ENCODE data around the gene CLEC4D. TPM values are rescaled to one million over a fixed set of nuclear protein-coding genes. Genes with fewer than 3 reads are reported as not detected.
"Not testable (repeated sequence)": the region's sequence is repeated elsewhere in the genome, so short reads cannot be mapped to it uniquely, and the experiment has no call there.

CLEC4D gene
- total and polyA plus RNA-seq, 4 donors = 0.08 to 0.67 (median 0.46) TPM

- 52% methylated on average over 4 of the region's 4 CpGs for WGBS
These were observed 27.5 kb downstream of the CLEC4D start, which contains the start of gene CLEC4E for GRCh38 chr12:8540831-8541230. TSS of gene CLEC4E (minus strand) at chr12:8540905. CDS start at chr12:8540797, 108 bp downstream.

GRCh38 chr12:8541562-8541961, 28.3 kb downstream of the CLEC4D start:
- Histone ChIP-seq H3K27ac (ENCODE audit: low read depth in 1 of 2, low read length in 2 of 2) (no peak overlapping the region), H3K4me1 (ENCODE audit: control insufficient read depth in 4 of 4, insufficient read depth in 4 of 4, low read length in 3 of 4) (no peaks in the 10 kb centered on the region), H3K27me3 (ENCODE audit: control insufficient read depth in 4 of 4, insufficient read depth in 4 of 4, low read length in 3 of 4) (peaks cover 0 to 4% (median 0%) of the 10 kb centered on the region in 4 donors), H3K9me3 (ENCODE audit: control insufficient read depth in 4 of 4, low read length in 3 of 4) (no peaks in the 10 kb centered on the region), H3K9ac (ENCODE audit: low read depth in 1 of 2, low read length in 2 of 2) (no peak overlapping the region), H3K4me3 (ENCODE audit: low read depth in 1 of 3, low read length in 3 of 3) (no peak overlapping the region), H3K36me3 (ENCODE audit: control insufficient read depth in 4 of 4, insufficient read depth in 3 of 4, low read depth in 1 of 4, low read length in 3 of 4) (no peaks in the 10 kb centered on the region)
- 79% methylated on average over 10 of the region's 10 CpGs for whole genome bisulfite sequencing
- no peak for TF ChIP-seq CTCF (IDR thresholded peaks at IDR 0.05; ENCODE audit: low read depth, low read length, missing input control)
- no peak for TF ChIP-seq HNF4G (IDR thresholded peaks at IDR 0.05)
- TF ChIP-seq NR2F2 (IDR thresholded peaks at IDR 0.05) = no peak
- TF ChIP-seq YY1 (IDR thresholded peaks at IDR 0.05) = no peak
- no peak for TF ChIP-seq TAF1 (conservative IDR thresholded peaks at IDR 0.05)
- TF ChIP-seq RAD21 (IDR thresholded peaks at IDR 0.05) = no peak
- DNase-seq (ENCODE audit: low spot score) = no peak

More at GRCh38 chr12:8540831-8541230, 27.5 kb downstream of the CLEC4D start, which contains the start of gene CLEC4E:
- not testable (repeated sequence) for DNase-seq (ENCODE audit: low spot score); H3K36me3 ChIP-seq (ENCODE audit: control insufficient read depth in 4 of 4, insufficient read depth in 3 of 4, low read depth in 1 of 4, low read length in 3 of 4); H3K9me3 ChIP-seq (ENCODE audit: control insufficient read depth in 4 of 4, low read length in 3 of 4); H3K27me3 ChIP-seq (ENCODE audit: control insufficient read depth in 4 of 4, insufficient read depth in 4 of 4, low read length in 3 of 4); H3K4me1 ChIP-seq (ENCODE audit: control insufficient read depth in 4 of 4, insufficient read depth in 4 of 4, low read length in 3 of 4); H3K9ac ChIP-seq (ENCODE audit: low read depth in 1 of 2, low read length in 2 of 2); H3K27ac ChIP-seq (ENCODE audit: low read depth in 1 of 2, low read length in 2 of 2); H3K4me3 ChIP-seq (ENCODE audit: low read depth in 1 of 3, low read length in 3 of 3)

- WGBS = 2% methylated on average over 3 of the region's 3 CpGs
- no peaks in the 10 kb centered on the region for H3K27me3 ChIP-seq (ENCODE audit: control insufficient read depth in 4 of 4, insufficient read depth in 4 of 4, low read length in 3 of 4)
- H3K9me3 ChIP-seq (ENCODE audit: control insufficient read depth in 4 of 4, low read length in 3 of 4) = no peaks in the 10 kb centered on the region
- H3K4me3 ChIP-seq (ENCODE audit: low read depth in 1 of 3, low read length in 3 of 3) = no peak overlapping the region
- H3K9ac ChIP-seq (ENCODE audit: low read depth in 1 of 2, low read length in 2 of 2) = no peak overlapping the region
- no peaks in the 10 kb centered on the region for H3K36me3 ChIP-seq (ENCODE audit: control insufficient read depth in 4 of 4, insufficient read depth in 3 of 4, low read depth in 1 of 4, low read length in 3 of 4)
- no peak overlapping the region for H3K27ac ChIP-seq (ENCODE audit: low read depth in 1 of 2, low read length in 2 of 2)
- TF ChIP-seq GABPA (IDR thresholded peaks at IDR 0.05 in 1 of 2, conservative IDR thresholded peaks at IDR 0.05 in 1 of 2) = no peak
- TF ChIP-seq TAF1 (conservative IDR thresholded peaks at IDR 0.05) = no peak
- no peak for TF ChIP-seq HNF4G (IDR thresholded peaks at IDR 0.05)
- TF ChIP-seq HNF4A (conservative IDR thresholded peaks at IDR 0.05) = no peak
- no peak for TF ChIP-seq RXRA (IDR thresholded peaks at IDR 0.05)
- peak; percentile 91 for TF ChIP-seq CTCF (IDR thresholded peaks at IDR 0.05; ENCODE audit: low read depth, low read length, missing input control)
- peak; percentile 85 to 86 for TF ChIP-seq RAD21 (IDR thresholded peaks at IDR 0.05)
- peak; percentile 79 for DNase-seq (ENCODE audit: low spot score)
- no peaks in the 10 kb centered on the region for H3K4me1 ChIP-seq (ENCODE audit: control insufficient read depth in 4 of 4, insufficient read depth in 4 of 4, low read length in 3 of 4)
These were observed 31.0 kb downstream of the CLEC4D start for GRCh38 chr12:8544295-8544694.
